GM12878 (cell line): ENCODE results near the gene ANO6. TPM values are rescaled to one million over a fixed set of nuclear protein-coding genes. Genes with fewer than 3 reads are reported as not detected.

Experiments used
- ATAC-seq: fragments of 200-7000 bp; cut with Tn5 transposase; 3 replicates; pipeline ENCODE4 v1.9.1; 2020; ENCODE audit warnings: mild to moderate bottlenecking, moderate library complexity
- BruUV-seq: library from RNA; stranded (reverse); fragments of 400-500 nt; replicated peaks from 2 replicates; lab custom pipeline; 2021; lab: Mats Ljungman, UMichigan
- CTCF ChIA-PET: fragments of 300-600 bp; sonication (Branson Sonifier 250); formaldehyde crosslinking; extraction: SDS; loops from one replicate; lab custom pipeline; 2021; ENCODE audit warnings: inconsistent platforms; lab: Yijun Ruan, JAX
- POLR2A ChIA-PET: fragments of 350-600 bp; formaldehyde crosslinking; extraction: SDS; loops from one replicate; lab custom pipeline; 2021; ENCODE audit warnings: inconsistent platforms; lab: Charles Lee
- RAD21 ChIA-PET: fragments of 300-600 bp; sonication (Branson Sonifier 250); formaldehyde crosslinking; loops from one replicate; lab custom pipeline; 2023; ENCODE audit warnings: antibody characterized with exemption; ENCODE audit not compliant: unreplicated experiment; lab: Charles Lee
- SMC1A ChIA-PET: fragments of 300-600 bp; sonication (Branson Sonifier 250); formaldehyde crosslinking; loops from one replicate; lab custom pipeline; 2023; ENCODE audit not compliant: unreplicated experiment, uncharacterized antibody; lab: Charles Lee
- DNase-seq: peaks from one replicate; pipeline ENCODE4 v3.0.0-alpha.2; 2011; ENCODE audit warnings: low read depth, low spot score
- FAIRE-seq: peaks from 3 replicates; lab custom pipeline; 2011; peaks lifted over from hg19 to GRCh38; lab: Jason Lieb, UNC
- H2AFZ ChIP-seq: 2 replicates; pipeline ENCODE4 v1.6.0; 2011; ENCODE audit warnings: low read depth, low read length, control low read depth; ENCODE audit not compliant: control insufficient read depth
- H3K27ac ChIP-seq: 2 replicates; pipeline ENCODE4 v1.5.1; 2011; ENCODE audit warnings: control low read depth; ENCODE audit not compliant: control insufficient read depth, insufficient read depth
- H3K27me3 ChIP-seq, 2 experiments: replicated peaks in 1 of 2; 2 replicates each; pipeline versions ENCODE4 v1.6.0 to v1.6.1; 2011; ENCODE audit warnings: low read length in 1 of 2; ENCODE audit not compliant: control insufficient read depth in 2 of 2, insufficient read depth in 2 of 2
- H3K36me3 ChIP-seq, 2 experiments: 2 replicates each; pipeline ENCODE4 v1.5.1; 2011; ENCODE audit warnings: low read length in 1 of 2; ENCODE audit not compliant: control insufficient read depth in 2 of 2, insufficient read depth in 2 of 2
- H3K4me1 ChIP-seq: 2 replicates; pipeline ENCODE4 v1.6.1; 2011; ENCODE audit warnings: mild to moderate bottlenecking, low read length, moderate library complexity, mixed read lengths; ENCODE audit not compliant: control insufficient read depth, insufficient read depth
- H3K4me2 ChIP-seq: 2 replicates; pipeline ENCODE4 v1.6.0; 2011; ENCODE audit warnings: control low read depth; ENCODE audit not compliant: control insufficient read depth, insufficient read depth
- H3K4me3 ChIP-seq: fragments of 200-600 bp; sonication (generic); 2 replicates; pipeline ENCODE4 v1.5.1; 2016
- H3K79me2 ChIP-seq: 2 replicates; pipeline ENCODE4 v1.6.0; 2011; ENCODE audit warnings: low read length; ENCODE audit not compliant: control insufficient read depth, insufficient read depth
- H3K9ac ChIP-seq: 2 replicates; pipeline ENCODE4 v1.8.0; 2011; ENCODE audit warnings: low read length, control low read depth, mixed read lengths; ENCODE audit not compliant: control insufficient read depth, insufficient read depth
- H3K9me3 ChIP-seq: replicated peaks from 3 replicates; pipeline ENCODE4 v1.5.1; 2011; ENCODE audit warnings: mild to moderate bottlenecking, low read length; ENCODE audit not compliant: control insufficient read depth, insufficient read depth
- H4K20me1 ChIP-seq: 2 replicates; pipeline ENCODE4 v1.6.0; 2011; ENCODE audit not compliant: control insufficient read depth, insufficient read depth
- BCL11A ChIP-seq: IDR thresholded peaks from 2 replicates; pipeline ENCODE4 v1.6.1; 2011; ENCODE audit warnings: low read depth, low read length
- BRCA1 ChIP-seq: IDR thresholded peaks from 2 replicates; pipeline ENCODE4 v1.6.1; 2011; ENCODE audit warnings: low read depth, low read length, improper control_type of control experiment
- DPF2 ChIP-seq: fragments of 450-650 bp; IDR thresholded peaks from 2 replicates; pipeline ENCODE4 v1.6.1; 2017; ENCODE audit warnings: mild to moderate bottlenecking
- EED ChIP-seq: sonication (generic); IDR thresholded peaks from 2 replicates; pipeline ENCODE4 v1.6.1; 2016; ENCODE audit warnings: antibody characterized with exemption, low read depth
- ETV6 ChIP-seq, 2 experiments: fragments of 450-650 bp in 1 of 2; IDR thresholded peaks in 1 of 2; conservative IDR thresholded peaks in 1 of 2; 2 replicates each; pipeline ENCODE4 v1.6.1; 2014; ENCODE audit warnings: antibody characterized with exemption in 1 of 2, borderline replicate concordance in 1 of 2, low read depth in 1 of 2, mild to moderate bottlenecking in 1 of 2, moderate library complexity in 1 of 2
- FOS ChIP-seq: IDR thresholded peaks from 3 replicates; pipeline ENCODE4 v1.6.1; 2011; ENCODE audit warnings: borderline replicate concordance; ENCODE audit not compliant: insufficient read length; ENCODE audit errors: extremely low read depth
- IKZF1 ChIP-seq: fragments of 450-650 bp; conservative IDR thresholded peaks from 2 replicates; pipeline ENCODE4 v1.6.1; 2017; ENCODE audit warnings: antibody characterized with exemption, mild to moderate bottlenecking
- IRF4 ChIP-seq: IDR thresholded peaks from 2 replicates; pipeline ENCODE4 v1.6.1; 2011; ENCODE audit warnings: low read depth, low read length
- JUNB ChIP-seq: IDR thresholded peaks from 2 replicates; pipeline ENCODE4 v1.6.1; 2016; ENCODE audit warnings: antibody characterized with exemption, mild to moderate bottlenecking
- NR2C2 ChIP-seq: IDR thresholded peaks from 2 replicates; pipeline ENCODE4 v1.6.1; 2011; ENCODE audit warnings: borderline replicate concordance, low read depth; ENCODE audit not compliant: control insufficient read depth, insufficient read length
- PKNOX1 ChIP-seq: fragments of 450-650 bp; IDR thresholded peaks from 2 replicates; pipeline ENCODE4 v1.6.1; 2016; ENCODE audit warnings: mild to moderate bottlenecking
- RAD51 ChIP-seq: fragments of 450-650 bp; IDR thresholded peaks from 2 replicates; pipeline ENCODE4 v1.6.1; 2016; ENCODE audit warnings: moderate library complexity, mild to moderate bottlenecking, inconsistent platforms
- RELB ChIP-seq: fragments of 450-650 bp; IDR thresholded peaks from 2 replicates; pipeline ENCODE4 v1.6.1; 2017; ENCODE audit warnings: low read depth, mild to moderate bottlenecking, moderate library complexity
- RUNX3 ChIP-seq: IDR thresholded peaks from 2 replicates; pipeline ENCODE4 v1.6.1; 2012; ENCODE audit warnings: low read length, inconsistent platforms
- TCF7 ChIP-seq: IDR thresholded peaks from 2 replicates; pipeline ENCODE4 v1.6.1; 2014; ENCODE audit warnings: antibody characterized with exemption, borderline replicate concordance
- ZNF207 ChIP-seq: fragments of 450-650 bp; IDR thresholded peaks from 2 replicates; pipeline ENCODE4 v1.6.1; 2014; ENCODE audit warnings: antibody characterized with exemption, mild to moderate bottlenecking, borderline replicate concordance
- WGBS: methylation state at CpG from one replicate; pipeline ENCODE4 v1.1.6; 2016; ENCODE audit warnings: low lambda C conversion rate; ENCODE audit not compliant: insufficient replicate concordance, insufficient coverage; ENCODE audit errors: missing lambda C conversion rate; 5-methylcytosine and 5-hydroxymethylcytosine counted together
- in situ Hi-C: fragments of 300-500 bp; cut with MboI; formaldehyde crosslinking; loops from 9 replicates; pipeline ENCODE4 v1.14.3; 2018; ENCODE audit warnings: mixed read lengths
- intact Hi-C: fragments of 100-400 bp; cut with micrococcal nuclease; formaldehyde crosslinking; loops from one replicate; pipeline ENCODE4 v1.14.2; 2022; ENCODE audit not compliant: unreplicated experiment
- polyA plus RNA-seq, 11 experiments: library from polyadenylated mRNA; depleted of rRNA in 4 of 11; unstranded in 6 of 11; stranded (reverse) in 5 of 11; fragments of >200 nt; fragmentation: Nextera tagmentation in 4 of 11; fragmentation: Illumina TruSeq in 1 of 11; extraction: Ambion mirVana in 4 of 11; extraction: Trizol in 1 of 11; gene quantifications; 1 replicate in 1 of 11; 2 replicates in 10 of 11; pipeline versions ENCODE4 v1.2.1 to v1.2.3, GENCODE V29; 2011 to 2016; ENCODE audit warnings: inconsistent platforms in 2 of 11, missing spikeins in 2 of 11, low read depth in 1 of 11
- total RNA-seq, 4 experiments: library from RNA; depleted of rRNA in 3 of 4; stranded (reverse); fragments of >200 nt in 3 of 4; fragmentation: Illumina TruSeq in 1 of 4; extraction: Trizol in 1 of 4; gene quantifications; 2 replicates each; pipeline versions ENCODE4 v1.2.1 to v1.2.3, GENCODE V29; 2013 to 2021

ANO6 gene
- total and polyA plus RNA-seq, 10 of the 15 experiments (the other 5 are each of a cell fraction or from before 2014, with no cell fraction given), result 4.6 to 30.3 (median 26.0) TPM

GRCh38 chr12:45232756-45233372 is 17.0 kb downstream of the ANO6 start (continued):
- no peak for TF ChIP-seq FOS
- no peak for TF ChIP-seq BRCA1
- TF ChIP-seq ZNF207, result no peak

GRCh38 chr12:45234139-45234865 is 18.4 kb downstream of the ANO6 start:
- Histone ChIP-seq H3K36me3 (no peaks in the 10 kb centered on the region), H3K9ac (peak overlapping the region; percentile 8; the same call in 1 of the 2 replicates), H3K4me2 (peak overlapping the region; percentile 45), H3K79me2 (peaks cover 36% of the 10 kb centered on the region), H3K4me3 (0 out of 2 replicates have a peak overlapping the region, but pooled peaks have one; percentile 11), H3K27me3 (no peaks in the 10 kb centered on the region), H3K4me1 (peaks cover 40% of the 10 kb centered on the region), H4K20me1 (no peaks in the 10 kb centered on the region), H3K27ac (peak overlapping the region; percentile 66), H2AFZ (no peak overlapping the region), H3K9me3 (no peaks in the 10 kb centered on the region; the same call in 2 of the 3 replicates)
- CTCF ChIA-PET, result interaction anchor here (0.6 to 2.0 kb wide), 4 partner anchors 8 to 20 kb away, joined by 3 to 6 read pairs (median 4); partner anchors contain the start of gene ANO6
- in situ Hi-C loops, result no loop called here
- no TSS peak for BruUV-seq
- intact Hi-C loops, result no loop called here
- POLR2A ChIA-PET, result interaction anchor here (0.7 to 2.5 kb wide), 2 partner anchors 9 to 93 kb away, joined by 4 to 5 read pairs; no protein-coding TSS in a partner anchor
- ATAC-seq, result peak; percentile 78
- 5% methylated on average over 4 of the region's 4 CpGs for WGBS
- no peak for FAIRE-seq
- SMC1A ChIA-PET, result interaction anchor here (1.8 to 2.4 kb wide), 3 partner anchors 10 to 17 kb away, joined by 6 to 13 read pairs (median 10); no protein-coding TSS in a partner anchor
- RAD21 ChIA-PET, result interaction anchor here (1.3 to 1.8 kb wide), 4 partner anchors 11 to 55 kb away, joined by 4 to 5 read pairs (median 4); partner anchors contain the start of gene ANO6
- no peak for DNase-seq
- peak; percentile 46; the same call in 1 of the 2 replicates for TF ChIP-seq RUNX3
- 0 out of 2 replicates have a peak, but pooled peaks have one; percentile 29 for TF ChIP-seq TCF7
- TF ChIP-seq IKZF1, result peak; percentile 79
- peak; percentile 47 for TF ChIP-seq JUNB
- TF ChIP-seq DPF2, result 0 out of 2 replicates have a peak, but pooled peaks have one; percentile 26
- TF ChIP-seq RAD51, result no peak
- TF ChIP-seq BCL11A, result 0 out of 2 replicates have a peak, but pooled peaks have one; percentile 32
- 0 out of 2 replicates have a peak, but pooled peaks have one; percentile 18 for TF ChIP-seq IRF4
- TF ChIP-seq PKNOX1, result 0 out of 2 replicates have a peak, but pooled peaks have one; percentile 11
- TF ChIP-seq NR2C2, result no peak
- TF ChIP-seq RELB, result peak; percentile 31; the same call in 1 of the 2 replicates
- TF ChIP-seq ETV6 (conservative IDR thresholded peaks at IDR 0.05 in 1 of 2, IDR thresholded peaks at IDR 0.05 in 1 of 2; ENCODE audit: borderline replicate concordance in 1 of 2, low read depth in 1 of 2), result peak in 1 of 2 experiments; percentile 22; a peak in 1 of 4 replicates
- TF ChIP-seq EED, result peak; percentile 86
